Breast epithelium (tissue), 3 donors: Measurements from ENCODE around the gene EIF4G3.

Experiments
- CTCF ChIP-seq, 3 donors: fragments of 450-650 bp; IDR thresholded peaks; one replicate each; pipeline ENCODE4 v1.5.1; 2016 to 2017; ENCODE audit warnings: antibody characterized with exemption in 3 of 3, mild to moderate bottlenecking in 3 of 3, moderate library complexity in 3 of 3
- POLR2A ChIP-seq: fragments of 450-650 bp; IDR thresholded peaks from one replicate; pipeline ENCODE4 v1.6.1; 2016; ENCODE audit warnings: antibody characterized with exemption, mild to moderate bottlenecking, moderate library complexity
- POLR2AphosphoS5 ChIP-seq, 3 donors: sonication (generic); formaldehyde crosslinking; IDR thresholded peaks; one replicate each; pipeline ENCODE4 v1.6.1; 2017; ENCODE audit warnings: antibody characterized with exemption in 3 of 3

GRCh38 chr1:21164266-21164665 lies 12.4 kb downstream of the EIF4G3 start:
- TF ChIP-seq CTCF (IDR thresholded peaks at IDR 0.05) = no peak
- TF ChIP-seq POLR2AphosphoS5 (IDR thresholded peaks at IDR 0.05) = no peak
- no peak for TF ChIP-seq POLR2A
